ENCODE measurements around the gene VAV2. TPM values are rescaled to one million over a fixed set of nuclear protein-coding genes. Genes with fewer than 3 reads are reported as not detected.

The VAV2 gene
- total and polyA plus RNA-seq, 11 donors, result 3.3 to 9.9 (median 5.3) TPM

- no peak overlapping the region for H3K4me3 ChIP-seq
- WGBS, 4 donors, result 94 to 96% (median 95%) methylated on average over 11 to 14 of the region's 14 CpGs
- H3K27me3 ChIP-seq, result no peaks in the 10 kb centered on the region
- peaks cover 0 to 24% (median under 1%) of the 10 kb centered on the region in 12 donors for H3K4me1 ChIP-seq
- H3K9me3 ChIP-seq, result no peaks in the 10 kb centered on the region
- ATAC-seq, result no peak
- no peak for TF ChIP-seq POLR2A (IDR thresholded peaks at IDR 0.05)
- TF ChIP-seq CTCF (IDR thresholded peaks at IDR 0.05), result no peak
- intact Hi-C loops (cut with DNase I), result no loop called here
- H3K36me3 ChIP-seq, result no peaks in the 10 kb centered on the region
- no peak overlapping the region for H3K27ac ChIP-seq
- DNase-seq, result peak in 3 of 5 donors; percentile 20 to 50 (median 21)
These were observed 46.0 kb downstream of the VAV2 start for GRCh38 chr9:133945977-133946753.

- Histone ChIP-seq H3K27me3 (no peaks in the 10 kb centered on the region), H3K4me3 (no peak overlapping the region), H3K9me3 (no peaks in the 10 kb centered on the region), H3K36me3 (no peaks in the 10 kb centered on the region), H3K4me1 (peaks cover 0 to 19% (median 0%) of the 10 kb centered on the region in 12 donors), H3K27ac (no peak overlapping the region)
- ATAC-seq, result no peak
- intact Hi-C loops (cut with DNase I), result no loop called here
- TF ChIP-seq POLR2A (IDR thresholded peaks at IDR 0.05) (no peak), CTCF (IDR thresholded peaks at IDR 0.05) (no peak)
- 84 to 92% (median 87%) methylated on average over 13 of the region's 13 CpGs for WGBS, 4 donors
- DNase-seq, result peak in 3 of 5 donors; percentile 19 to 43 (median 20)
These were observed 46.7 kb downstream of the VAV2 start for GRCh38 chr9:133945314-133945975.

GRCh38 chr9:133944746-133945135 lies 47.4 kb downstream of the VAV2 start:
- TF ChIP-seq CTCF (IDR thresholded peaks at IDR 0.05) (no peak), POLR2A (IDR thresholded peaks at IDR 0.05) (no peak)
- ATAC-seq (peak in 3 of 4 donors; percentile 37 to 48 (median 41)), DNase-seq (peak in 3 of 5 donors; percentile 32 to 65 (median 38))
- H3K4me3 ChIP-seq, result no peak overlapping the region
- no peaks in the 10 kb centered on the region for H3K27me3 ChIP-seq
- 88 to 91% (median 88%) methylated on average over 14 of the region's 14 CpGs; no CpG with 5 or more reads in 1 of the 4 donors for WGBS, 4 donors
- intact Hi-C loops (cut with DNase I), result no loop called here
- H3K4me1 ChIP-seq, result peaks cover 0 to 13% (median 0%) of the 10 kb centered on the region in 12 donors
- H3K27ac ChIP-seq, result no peak overlapping the region
- no peaks in the 10 kb centered on the region for H3K9me3 ChIP-seq
- no peaks in the 10 kb centered on the region for H3K36me3 ChIP-seq

Data from heart left ventricle (tissue), 16 donors.